GM10266 (cell line): ENCODE measurements around the gene LMF1.

Experiments used
- DNase-seq: peaks from one replicate; pipeline ENCODE4 v3.0.0; 2012; ENCODE audit errors: extremely low spot score
- CTCF ChIP-seq: IDR thresholded peaks from 2 replicates; pipeline ENCODE4 v1.5.1; 2012; ENCODE audit warnings: mild to moderate bottlenecking, low read depth; ENCODE audit not compliant: control insufficient read depth, insufficient read depth; ENCODE audit errors: missing control alignments

Gene LMF1

GRCh38 chr16:921321-921905 is 49.4 kb downstream of the LMF1 start:
- no peak for DNase-seq
- TF ChIP-seq CTCF: no peak

DNA sequence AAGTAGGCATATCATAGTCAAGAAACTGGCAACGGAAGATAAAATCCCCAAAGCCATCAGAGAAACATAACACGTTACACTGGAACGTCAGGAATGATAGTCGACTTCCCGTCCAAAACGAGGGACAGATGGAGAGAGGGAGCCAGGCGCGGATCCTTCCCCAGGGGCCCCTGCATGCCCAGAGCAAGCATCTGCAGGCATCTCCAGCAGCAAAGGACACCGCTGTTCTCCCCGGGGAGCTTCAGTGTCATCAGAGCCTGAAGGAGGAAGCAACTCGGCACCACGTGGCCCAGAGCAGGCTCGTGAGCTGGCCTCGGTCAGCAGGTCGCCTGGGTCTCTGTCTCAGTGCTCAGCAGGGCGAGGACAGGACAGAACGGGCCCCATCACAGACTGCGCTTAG is 50.1 kb downstream of the LMF1 start:
- no peak for DNase-seq
- TF ChIP-seq CTCF: no peak

- DNase-seq: no peak
- TF ChIP-seq CTCF: no peak
These were observed 50.6 kb downstream of the LMF1 start for GRCh38 chr16:920051-920681.

GRCh38 chr16:919658-920050 is 51.1 kb downstream of the LMF1 start:
- no peak for TF ChIP-seq CTCF
- DNase-seq: no peak

- no peak for DNase-seq
- TF ChIP-seq CTCF: no peak
These were observed 51.8 kb downstream of the LMF1 start for GRCh38 chr16:918741-919657.

GRCh38 chr16:918068-918467 is 52.7 kb downstream of the LMF1 start:
- no peak for DNase-seq

More at GRCh38 chr16:918068-918467, 52.7 kb downstream of the LMF1 start:
- TF ChIP-seq CTCF: no peak
